Gastrocnemius medialis (tissue), 4 donors: ENCODE measurements around the gene C3orf22.

Experiments used
- POLR2A ChIP-seq, 2 donors: fragments of 450-650 bp; IDR thresholded peaks; one replicate each; pipeline ENCODE4 v1.6.1; 2017; ENCODE audit warnings: antibody characterized with exemption in 2 of 2, mild to moderate bottlenecking in 2 of 2, moderate library complexity in 2 of 2
- TF ChIP-seq, protein P1 (sequence below), 5 experiments: fragments of 450-650 bp in 3 of 5; fragments of 200-600 bp in 2 of 5; sonication (generic) in 2 of 5; IDR thresholded peaks in 4 of 5; conservative IDR thresholded peaks in 1 of 5; 1 replicate in 4 of 5; 2 replicates in 1 of 5; pipeline ENCODE4 v1.5.1; 2016 to 2019; ENCODE audit warnings: antibody characterized with exemption in 5 of 5, mild to moderate bottlenecking in 3 of 5, moderate library complexity in 3 of 5

DNA sequence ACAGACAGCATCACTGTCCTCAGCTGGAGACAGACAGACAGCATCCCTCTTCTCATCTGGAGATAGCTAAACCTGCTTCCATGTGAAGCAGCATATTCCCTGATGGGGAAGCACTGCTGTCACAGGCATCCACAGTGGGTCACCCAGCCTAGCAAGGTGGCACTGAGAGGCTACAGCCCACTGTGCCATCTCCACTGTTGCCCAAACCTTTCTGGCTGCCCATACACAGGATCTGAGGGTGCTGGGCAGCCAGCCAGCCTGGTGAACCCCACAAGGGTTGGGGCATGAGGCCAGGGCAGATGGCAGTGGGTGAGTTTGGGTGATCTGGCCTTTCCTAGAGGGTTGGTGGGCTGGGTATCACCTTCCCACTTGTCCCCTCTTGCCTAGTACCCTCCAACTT lies 23.1 kb downstream of the C3orf22 start:
- TF ChIP-seq, protein P1, sequence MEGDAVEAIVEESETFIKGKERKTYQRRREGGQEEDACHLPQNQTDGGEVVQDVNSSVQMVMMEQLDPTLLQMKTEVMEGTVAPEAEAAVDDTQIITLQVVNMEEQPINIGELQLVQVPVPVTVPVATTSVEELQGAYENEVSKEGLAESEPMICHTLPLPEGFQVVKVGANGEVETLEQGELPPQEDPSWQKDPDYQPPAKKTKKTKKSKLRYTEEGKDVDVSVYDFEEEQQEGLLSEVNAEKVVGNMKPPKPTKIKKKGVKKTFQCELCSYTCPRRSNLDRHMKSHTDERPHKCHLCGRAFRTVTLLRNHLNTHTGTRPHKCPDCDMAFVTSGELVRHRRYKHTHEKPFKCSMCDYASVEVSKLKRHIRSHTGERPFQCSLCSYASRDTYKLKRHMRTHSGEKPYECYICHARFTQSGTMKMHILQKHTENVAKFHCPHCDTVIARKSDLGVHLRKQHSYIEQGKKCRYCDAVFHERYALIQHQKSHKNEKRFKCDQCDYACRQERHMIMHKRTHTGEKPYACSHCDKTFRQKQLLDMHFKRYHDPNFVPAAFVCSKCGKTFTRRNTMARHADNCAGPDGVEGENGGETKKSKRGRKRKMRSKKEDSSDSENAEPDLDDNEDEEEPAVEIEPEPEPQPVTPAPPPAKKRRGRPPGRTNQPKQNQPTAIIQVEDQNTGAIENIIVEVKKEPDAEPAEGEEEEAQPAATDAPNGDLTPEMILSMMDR (IDR thresholded peaks at IDR 0.05 in 4 of 5, conservative IDR thresholded peaks at IDR 0.05 in 1 of 5), result no peak
- TF ChIP-seq POLR2A (IDR thresholded peaks at IDR 0.05), result no peak
